HEK293 (cell line): Measurements from ENCODE around the gene TMPRSS4.

ENCODE experiments used
- CTCF ChIA-PET: fragments of 350-600 bp; formaldehyde crosslinking; extraction: SDS; loops from one replicate; lab custom pipeline; 2021; ENCODE audit warnings: antibody characterized with exemption; lab: Yijun Ruan, JAX
- POLR2A ChIA-PET: fragments of 300-600 bp; formaldehyde crosslinking; extraction: SDS; loops from one replicate; lab custom pipeline; 2020; ENCODE audit warnings: antibody characterized with exemption, inconsistent platforms; lab: Yijun Ruan, JAX
- H3K27ac ChIP-seq: fragments of 200-500 bp; sonication (Bioruptor generic); 2 replicates; pipeline ENCODE4 v1.5.1; 2014; ENCODE audit warnings: low read depth, low read length, control low read depth, inconsistent platforms; ENCODE audit errors: extremely low read depth
- H3K36me3 ChIP-seq, 2 experiments: fragments of 200-500 bp in 1 of 2; sonication (Bioruptor generic) in 1 of 2; 1 replicate in 1 of 2; 2 replicates in 1 of 2; pipeline ENCODE4 v1.5.1; 2014 to 2017; ENCODE audit warnings: inconsistent platforms in 2 of 2, low read length in 2 of 2; ENCODE audit not compliant: control insufficient read depth in 2 of 2, insufficient read depth in 1 of 2
- H3K4me1 ChIP-seq: fragments of 200-500 bp; sonication (Bioruptor generic); 2 replicates; pipeline ENCODE4 v1.5.1; 2014; ENCODE audit warnings: mild to moderate bottlenecking, low read length, inconsistent platforms; ENCODE audit not compliant: control insufficient read depth, insufficient read depth
- H3K4me3 ChIP-seq: 2 replicates; pipeline ENCODE4 v1.5.1; 2011; ENCODE audit warnings: low read depth, mild to moderate bottlenecking, control low read depth, low read length, moderate library complexity
- H3K9me3 ChIP-seq: fragments of 200-500 bp; sonication (Bioruptor generic); 2 replicates; pipeline ENCODE4 v1.5.1; 2014; ENCODE audit warnings: low read depth, low read length, inconsistent platforms; ENCODE audit not compliant: control insufficient read depth, insufficient read depth
- HOXD13 ChIP-seq: sonication (generic); formaldehyde crosslinking; IDR thresholded peaks from 2 replicates; pipeline ENCODE4 v1.8.0; 2022; ENCODE audit warnings: missing genetic modification reagents, borderline replicate concordance
- MEIS1 ChIP-seq: sonication (generic); formaldehyde crosslinking; IDR thresholded peaks from 2 replicates; pipeline ENCODE4 v1.8.1; 2022; ENCODE audit warnings: missing genetic modification reagents, mild to moderate bottlenecking, borderline replicate concordance
- SETDB1 ChIP-seq: IDR thresholded peaks from one replicate; pipeline ENCODE4 v1.6.1; 2017; ENCODE audit warnings: mild to moderate bottlenecking, low read length, moderate library complexity, mixed read lengths; ENCODE audit not compliant: insufficient read length
- TRIM28 ChIP-seq: IDR thresholded peaks from 2 replicates; pipeline ENCODE4 v1.6.1; 2011; ENCODE audit warnings: low read length, control low read depth, borderline replicate concordance
- ZBTB11 ChIP-seq: fragments of 450-650 bp; formaldehyde crosslinking; conservative IDR thresholded peaks from 2 replicates; pipeline ENCODE4 v1.5.1; 2016; ENCODE audit warnings: low read depth, missing biosample characterization, missing genetic modification characterization
- ZEB2 ChIP-seq: fragments of 450-650 bp; formaldehyde crosslinking; IDR thresholded peaks from 2 replicates; pipeline ENCODE4 v1.5.1; 2016; ENCODE audit warnings: missing biosample characterization, missing genetic modification characterization
- ZNF148 ChIP-seq: fragments of 450-650 bp; formaldehyde crosslinking; IDR thresholded peaks from 2 replicates; pipeline ENCODE4 v1.5.0; 2017; ENCODE audit warnings: missing biosample characterization, missing genetic modification characterization, borderline replicate concordance
- ZNF155 ChIP-seq: fragments of 450-650 bp; formaldehyde crosslinking; IDR thresholded peaks from 2 replicates; pipeline ENCODE4 v1.5.1; 2016; ENCODE audit warnings: missing biosample characterization, missing genetic modification characterization
- ZNF18 ChIP-seq: fragments of 450-650 bp; formaldehyde crosslinking; IDR thresholded peaks from 2 replicates; pipeline ENCODE4 v1.5.1; 2016; ENCODE audit warnings: missing biosample characterization, missing genetic modification characterization
- ZNF214 ChIP-seq: fragments of 450-650 bp; formaldehyde crosslinking; IDR thresholded peaks from 2 replicates; pipeline ENCODE4 v1.5.1; 2017; ENCODE audit warnings: missing biosample characterization, mild to moderate bottlenecking, missing genetic modification characterization, borderline replicate concordance
- ZNF302 ChIP-seq: fragments of 450-650 bp; formaldehyde crosslinking; IDR thresholded peaks from 2 replicates; pipeline ENCODE4 v1.5.1; 2016; ENCODE audit warnings: missing biosample characterization, missing genetic modification characterization, low read depth
- ZNF324 ChIP-seq: fragments of 450-650 bp; formaldehyde crosslinking; IDR thresholded peaks from 2 replicates; pipeline ENCODE4 v1.5.1; 2016; ENCODE audit warnings: missing biosample characterization, missing genetic modification characterization
- ZNF404 ChIP-seq: fragments of 450-650 bp; formaldehyde crosslinking; IDR thresholded peaks from 2 replicates; pipeline ENCODE4 v1.5.1; 2017; ENCODE audit warnings: missing biosample characterization, missing genetic modification characterization
- ZNF426 ChIP-seq: fragments of 450-650 bp; formaldehyde crosslinking; IDR thresholded peaks from 2 replicates; pipeline ENCODE4 v1.5.1; 2017; ENCODE audit warnings: missing biosample characterization, missing genetic modification characterization, mild to moderate bottlenecking, inconsistent platforms, moderate library complexity
- ZNF501 ChIP-seq: fragments of 450-650 bp; formaldehyde crosslinking; IDR thresholded peaks from 2 replicates; pipeline ENCODE4 v1.5.1; 2016; ENCODE audit warnings: missing biosample characterization, missing genetic modification characterization
- ZNF510 ChIP-seq: fragments of 450-650 bp; formaldehyde crosslinking; IDR thresholded peaks from 2 replicates; pipeline ENCODE4 v1.5.1; 2018; ENCODE audit warnings: mild to moderate bottlenecking, missing genetic modification characterization, missing biosample characterization; ENCODE audit not compliant: insufficient replicate concordance
- ZNF555 ChIP-seq: fragments of 450-650 bp; formaldehyde crosslinking; conservative IDR thresholded peaks from 2 replicates; pipeline ENCODE4 v1.5.1; 2017; ENCODE audit warnings: missing biosample characterization, mild to moderate bottlenecking, missing genetic modification characterization, inconsistent platforms
- ZNF623 ChIP-seq: fragments of 450-650 bp; formaldehyde crosslinking; IDR thresholded peaks from 2 replicates; pipeline ENCODE4 v1.5.1; 2016; ENCODE audit warnings: missing biosample characterization, missing genetic modification characterization
- ZNF629 ChIP-seq: fragments of 450-650 bp; formaldehyde crosslinking; IDR thresholded peaks from 2 replicates; pipeline ENCODE4 v1.5.1; 2017; ENCODE audit warnings: missing biosample characterization, missing genetic modification characterization
- ZNF692 ChIP-seq: fragments of 450-650 bp; formaldehyde crosslinking; IDR thresholded peaks from 2 replicates; pipeline ENCODE4 v1.5.1; 2016; ENCODE audit warnings: missing biosample characterization, missing genetic modification characterization
- ZNF707 ChIP-seq: fragments of 450-650 bp; formaldehyde crosslinking; IDR thresholded peaks from 2 replicates; pipeline ENCODE4 v1.5.1; 2016; ENCODE audit warnings: missing biosample characterization, missing genetic modification characterization
- ZNF768 ChIP-seq: fragments of 450-650 bp; formaldehyde crosslinking; IDR thresholded peaks from 2 replicates; pipeline ENCODE4 v1.5.1; 2018; ENCODE audit warnings: missing biosample characterization, mild to moderate bottlenecking, missing genetic modification characterization
- ZNF776 ChIP-seq: fragments of 450-650 bp; formaldehyde crosslinking; IDR thresholded peaks from 2 replicates; pipeline ENCODE4 v1.5.0; 2017; ENCODE audit warnings: missing biosample characterization, missing genetic modification characterization, borderline replicate concordance
- ZNF777 ChIP-seq: fragments of 450-650 bp; formaldehyde crosslinking; IDR thresholded peaks from 2 replicates; pipeline ENCODE4 v1.5.1; 2017; ENCODE audit warnings: missing biosample characterization, missing genetic modification characterization, borderline replicate concordance
- ZNF843 ChIP-seq: fragments of 450-650 bp; formaldehyde crosslinking; IDR thresholded peaks from 2 replicates; pipeline ENCODE4 v1.5.1; 2016; ENCODE audit warnings: missing biosample characterization, missing genetic modification characterization
- ZSCAN16 ChIP-seq: fragments of 450-650 bp; formaldehyde crosslinking; IDR thresholded peaks from 2 replicates; pipeline ENCODE4 v1.5.1; 2016; ENCODE audit warnings: missing biosample characterization, missing genetic modification characterization

TMPRSS4 gene

GRCh38 chr11:118120793-118121192 is 43.9 kb downstream of the TMPRSS4 start:
- H3K36me3 ChIP-seq, result no peaks in the 10 kb centered on the region
- no peak overlapping the region for H3K27ac ChIP-seq
- ChIA-PET CTCF (no interaction called here), POLR2A (no interaction called here)
- TF ChIP-seq ZNF501 (tag by site-specific recombination) (no peak), MEIS1 (CRISPR knock-in tag) (no peak), ZNF404 (tag by site-specific recombination) (no peak), ZBTB11 (tag by site-specific recombination) (no peak), ZNF426 (tag by site-specific recombination) (no peak), SETDB1 (peak; percentile 12), TRIM28 (0 out of 2 replicates have a peak, but pooled peaks have one; percentile 58), ZNF155 (tag by site-specific recombination) (no peak)
- no peak overlapping the region for H3K4me3 ChIP-seq
- H3K4me1 ChIP-seq, result no peaks in the 10 kb centered on the region
- no peaks in the 10 kb centered on the region for H3K9me3 ChIP-seq

GRCh38 chr11:118124929-118125535 is 48.2 kb downstream of the TMPRSS4 start:
- Histone ChIP-seq H3K9me3 (no peaks in the 10 kb centered on the region), H3K4me1 (peaks cover 5% of the 10 kb centered on the region; the same call in 1 of the 2 replicates), H3K4me3 (no peak overlapping the region), H3K27ac (no peak overlapping the region), H3K36me3 (no peaks in the 10 kb centered on the region)
- ChIA-PET POLR2A (no interaction called here), CTCF (interaction anchor here (0.6 kb wide), 1 partner anchor 18 kb away, joined by 3 read pairs; no protein-coding TSS in a partner anchor)
- TF ChIP-seq ZNF18 (tag by site-specific recombination) (no peak), ZNF768 (tag by site-specific recombination) (no peak), ZNF623 (tag by site-specific recombination) (no peak), ZNF776 (tag by site-specific recombination) (no peak), ZNF629 (tag by site-specific recombination) (no peak), ZNF302 (tag by site-specific recombination) (no peak), ZNF510 (tag by site-specific recombination) (no peak), ZNF692 (tag by site-specific recombination) (no peak), ZNF555 (tag by site-specific recombination) (no peak), ZEB2 (no peak), HOXD13 (CRISPR knock-in tag) (no peak), ZNF843 (tag by site-specific recombination) (no peak), ZNF148 (tag by site-specific recombination) (no peak), ZSCAN16 (tag by site-specific recombination) (no peak), ZNF707 (no peak), ZNF324 (no peak), ZNF777 (no peak), ZNF214 (tag by site-specific recombination) (no peak)
